T-helper 1 cell treated with Interleukin-12 subunit alpha and Interleukin-12 subunit beta and Interleukin-4 antibody, amounts not matched to agents 30 μg/mL and 1 μg/mL, for 36 hours (primary cell): ENCODE data around the gene RAD1.

Source experiments
- H3K27ac Mint-ChIP-seq: one replicate; pipeline ENCODE4 v1.8.0; 2021; ENCODE audit warnings: mild to moderate bottlenecking, mixed read lengths
- H3K27me3 Mint-ChIP-seq: one replicate; pipeline ENCODE4 v1.8.0; 2021; ENCODE audit warnings: low read depth, mixed read lengths
- H3K36me3 Mint-ChIP-seq: one replicate; pipeline ENCODE4 v1.8.0; 2021; ENCODE audit warnings: low read depth, mixed read lengths
- H3K4me1 Mint-ChIP-seq: one replicate; pipeline ENCODE4 v1.8.0; 2021; ENCODE audit warnings: low read depth, mixed read lengths
- H3K4me3 Mint-ChIP-seq: one replicate; pipeline ENCODE4 v1.8.0; 2021; ENCODE audit warnings: mild to moderate bottlenecking, moderate library complexity, mixed read lengths
- H3K9me3 Mint-ChIP-seq: one replicate; pipeline ENCODE4 v1.8.0; 2021; ENCODE audit warnings: mixed read lengths

Gene RAD1

DNA sequence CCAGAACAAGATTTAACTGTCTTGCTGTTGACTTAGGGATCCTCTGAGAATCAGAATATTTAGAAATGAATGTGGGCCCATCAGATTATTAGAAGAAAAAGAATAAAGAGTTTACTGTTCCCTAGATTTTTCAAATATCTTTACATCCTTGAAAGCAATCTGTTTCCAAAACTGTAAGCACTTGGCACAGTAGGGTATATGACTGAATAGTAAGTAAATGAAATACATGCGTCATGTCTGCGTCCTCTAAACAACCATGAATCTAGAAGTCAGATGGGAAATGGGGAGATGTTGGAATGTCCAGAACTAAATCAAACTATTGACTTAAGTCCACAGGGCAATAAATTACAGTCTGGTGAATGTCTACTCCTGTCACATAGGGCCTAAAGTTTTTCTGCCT lies 50.2 kb downstream of the RAD1 start:
- Mint-ChIP-seq H3K27ac (no peak overlapping the region), H3K36me3 (no peaks in the 10 kb centered on the region), H3K27me3 (peaks cover 3% of the 10 kb centered on the region), H3K4me3 (no peak overlapping the region), H3K4me1 (no peaks in the 10 kb centered on the region), H3K9me3 (no peaks in the 10 kb centered on the region)

DNA sequence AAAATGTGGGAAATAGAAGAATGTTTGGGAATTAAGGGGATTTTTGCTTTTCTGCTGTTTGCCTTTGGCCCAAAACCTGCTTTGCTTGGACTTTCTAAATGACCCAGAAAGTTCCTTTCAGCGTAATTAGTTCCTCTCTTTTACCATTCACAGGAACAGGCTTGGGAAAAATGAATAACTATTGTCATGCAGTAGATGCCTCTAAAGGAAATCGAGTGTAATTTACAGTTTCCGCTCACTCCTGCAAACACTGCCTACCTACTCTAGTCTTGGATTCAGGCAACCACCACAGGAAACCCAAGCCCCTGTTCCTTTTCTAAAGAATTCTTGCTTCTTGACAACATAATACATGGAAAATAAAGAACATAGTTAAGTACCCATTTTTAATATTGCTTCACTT lies 51.4 kb downstream of the RAD1 start:
- Mint-ChIP-seq H3K36me3 (no peaks in the 10 kb centered on the region), H3K9me3 (no peaks in the 10 kb centered on the region), H3K27me3 (no peaks in the 10 kb centered on the region), H3K27ac (no peak overlapping the region), H3K4me3 (no peak overlapping the region), H3K4me1 (no peaks in the 10 kb centered on the region)

- H3K4me3 Mint-ChIP-seq = no peak overlapping the region
- no peak overlapping the region for H3K27ac Mint-ChIP-seq
- H3K27me3 Mint-ChIP-seq = peaks cover 13% of the 10 kb centered on the region
- H3K4me1 Mint-ChIP-seq = no peaks in the 10 kb centered on the region
- no peaks in the 10 kb centered on the region for H3K9me3 Mint-ChIP-seq
- H3K36me3 Mint-ChIP-seq = no peaks in the 10 kb centered on the region
Measured at GRCh38 chr5:34859253-34859652, 56.1 kb downstream of the RAD1 start.

GRCh38 chr5:34858790-34859189 lies 56.5 kb downstream of the RAD1 start:
- Mint-ChIP-seq H3K4me3 (no peak overlapping the region), H3K27ac (no peak overlapping the region), H3K36me3 (no peaks in the 10 kb centered on the region), H3K27me3 (peaks cover 13% of the 10 kb centered on the region), H3K4me1 (no peaks in the 10 kb centered on the region), H3K9me3 (no peaks in the 10 kb centered on the region)

DNA sequence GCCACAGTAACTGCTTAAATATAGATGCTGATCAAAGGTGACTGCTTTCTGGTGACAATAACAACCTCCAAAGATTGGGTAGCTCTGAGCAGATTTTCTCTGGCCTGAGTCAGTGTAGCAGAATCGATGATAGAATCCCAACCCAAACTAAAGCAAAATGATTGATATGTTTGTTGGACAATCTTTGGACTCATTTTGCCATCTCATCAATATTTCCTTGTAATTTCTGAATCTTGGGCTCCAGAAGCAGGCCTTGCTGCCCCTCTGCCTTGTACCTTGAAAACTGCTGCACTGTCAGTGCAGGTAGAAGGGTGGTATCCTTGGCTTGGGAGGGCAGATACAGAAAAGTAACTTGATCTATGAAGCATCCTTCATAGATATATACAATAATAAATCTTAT lies 57.4 kb downstream of the RAD1 start:
- Mint-ChIP-seq H3K27me3 (peaks cover 13% of the 10 kb centered on the region), H3K36me3 (no peaks in the 10 kb centered on the region), H3K9me3 (no peaks in the 10 kb centered on the region), H3K4me1 (no peaks in the 10 kb centered on the region), H3K27ac (no peak overlapping the region), H3K4me3 (no peak overlapping the region)

GRCh38 chr5:34857161-34857560 lies 58.1 kb downstream of the RAD1 start:
- Mint-ChIP-seq H3K4me1 (no peaks in the 10 kb centered on the region), H3K4me3 (no peak overlapping the region), H3K27ac (no peak overlapping the region), H3K9me3 (no peaks in the 10 kb centered on the region), H3K27me3 (peaks cover 13% of the 10 kb centered on the region), H3K36me3 (no peaks in the 10 kb centered on the region)
